ENCODE measurements around the gene APH1A. TPM values are rescaled to one million over a fixed set of nuclear protein-coding genes. Genes with fewer than 3 reads are reported as not detected.

The APH1A gene
- total and polyA plus RNA-seq, 2 of the 13 experiments (the other 11 are each of a cell fraction or from before 2014, with no cell fraction given): 114 to 130 TPM

GRCh38 chr1:150293433-150294253 is 24.8 kb upstream of the APH1A start, which contains the start of gene MRPS21 (continued):
- 0 out of 2 replicates have a peak, but pooled peaks have one; percentile 41 for TF ChIP-seq RFX5 (IDR thresholded peaks at IDR 0.05; ENCODE audit: low read depth, low read length)
- TF ChIP-seq GABPA (IDR thresholded peaks at IDR 0.05; ENCODE audit: low read depth, low read length): peak; percentile 97
- peak; percentile 99 for TF ChIP-seq GABPA (CRISPR knock-in tag; IDR thresholded peaks at IDR 0.05; ENCODE audit: low read depth)
- 0 out of 2 replicates have a peak, but pooled peaks have one; percentile 34 for TF ChIP-seq ZBTB25 (CRISPR knock-in tag; IDR thresholded peaks at IDR 0.05)
- peak; percentile 21; the same call in 1 of the 2 replicates for TF ChIP-seq ZNF160 (CRISPR knock-in tag; IDR thresholded peaks at IDR 0.05)
- TF ChIP-seq ZNF547 (CRISPR knock-in tag; IDR thresholded peaks at IDR 0.05): no peak
- TF ChIP-seq ZNF660 (CRISPR knock-in tag; IDR thresholded peaks at IDR 0.05; ENCODE audit: borderline replicate concordance, low read depth): no peak
- TF ChIP-seq NRL (CRISPR knock-in tag; IDR thresholded peaks at IDR 0.05; ENCODE audit: borderline replicate concordance): peak; percentile 74; the same call in 1 of the 2 replicates
- TF ChIP-seq, protein P1, sequence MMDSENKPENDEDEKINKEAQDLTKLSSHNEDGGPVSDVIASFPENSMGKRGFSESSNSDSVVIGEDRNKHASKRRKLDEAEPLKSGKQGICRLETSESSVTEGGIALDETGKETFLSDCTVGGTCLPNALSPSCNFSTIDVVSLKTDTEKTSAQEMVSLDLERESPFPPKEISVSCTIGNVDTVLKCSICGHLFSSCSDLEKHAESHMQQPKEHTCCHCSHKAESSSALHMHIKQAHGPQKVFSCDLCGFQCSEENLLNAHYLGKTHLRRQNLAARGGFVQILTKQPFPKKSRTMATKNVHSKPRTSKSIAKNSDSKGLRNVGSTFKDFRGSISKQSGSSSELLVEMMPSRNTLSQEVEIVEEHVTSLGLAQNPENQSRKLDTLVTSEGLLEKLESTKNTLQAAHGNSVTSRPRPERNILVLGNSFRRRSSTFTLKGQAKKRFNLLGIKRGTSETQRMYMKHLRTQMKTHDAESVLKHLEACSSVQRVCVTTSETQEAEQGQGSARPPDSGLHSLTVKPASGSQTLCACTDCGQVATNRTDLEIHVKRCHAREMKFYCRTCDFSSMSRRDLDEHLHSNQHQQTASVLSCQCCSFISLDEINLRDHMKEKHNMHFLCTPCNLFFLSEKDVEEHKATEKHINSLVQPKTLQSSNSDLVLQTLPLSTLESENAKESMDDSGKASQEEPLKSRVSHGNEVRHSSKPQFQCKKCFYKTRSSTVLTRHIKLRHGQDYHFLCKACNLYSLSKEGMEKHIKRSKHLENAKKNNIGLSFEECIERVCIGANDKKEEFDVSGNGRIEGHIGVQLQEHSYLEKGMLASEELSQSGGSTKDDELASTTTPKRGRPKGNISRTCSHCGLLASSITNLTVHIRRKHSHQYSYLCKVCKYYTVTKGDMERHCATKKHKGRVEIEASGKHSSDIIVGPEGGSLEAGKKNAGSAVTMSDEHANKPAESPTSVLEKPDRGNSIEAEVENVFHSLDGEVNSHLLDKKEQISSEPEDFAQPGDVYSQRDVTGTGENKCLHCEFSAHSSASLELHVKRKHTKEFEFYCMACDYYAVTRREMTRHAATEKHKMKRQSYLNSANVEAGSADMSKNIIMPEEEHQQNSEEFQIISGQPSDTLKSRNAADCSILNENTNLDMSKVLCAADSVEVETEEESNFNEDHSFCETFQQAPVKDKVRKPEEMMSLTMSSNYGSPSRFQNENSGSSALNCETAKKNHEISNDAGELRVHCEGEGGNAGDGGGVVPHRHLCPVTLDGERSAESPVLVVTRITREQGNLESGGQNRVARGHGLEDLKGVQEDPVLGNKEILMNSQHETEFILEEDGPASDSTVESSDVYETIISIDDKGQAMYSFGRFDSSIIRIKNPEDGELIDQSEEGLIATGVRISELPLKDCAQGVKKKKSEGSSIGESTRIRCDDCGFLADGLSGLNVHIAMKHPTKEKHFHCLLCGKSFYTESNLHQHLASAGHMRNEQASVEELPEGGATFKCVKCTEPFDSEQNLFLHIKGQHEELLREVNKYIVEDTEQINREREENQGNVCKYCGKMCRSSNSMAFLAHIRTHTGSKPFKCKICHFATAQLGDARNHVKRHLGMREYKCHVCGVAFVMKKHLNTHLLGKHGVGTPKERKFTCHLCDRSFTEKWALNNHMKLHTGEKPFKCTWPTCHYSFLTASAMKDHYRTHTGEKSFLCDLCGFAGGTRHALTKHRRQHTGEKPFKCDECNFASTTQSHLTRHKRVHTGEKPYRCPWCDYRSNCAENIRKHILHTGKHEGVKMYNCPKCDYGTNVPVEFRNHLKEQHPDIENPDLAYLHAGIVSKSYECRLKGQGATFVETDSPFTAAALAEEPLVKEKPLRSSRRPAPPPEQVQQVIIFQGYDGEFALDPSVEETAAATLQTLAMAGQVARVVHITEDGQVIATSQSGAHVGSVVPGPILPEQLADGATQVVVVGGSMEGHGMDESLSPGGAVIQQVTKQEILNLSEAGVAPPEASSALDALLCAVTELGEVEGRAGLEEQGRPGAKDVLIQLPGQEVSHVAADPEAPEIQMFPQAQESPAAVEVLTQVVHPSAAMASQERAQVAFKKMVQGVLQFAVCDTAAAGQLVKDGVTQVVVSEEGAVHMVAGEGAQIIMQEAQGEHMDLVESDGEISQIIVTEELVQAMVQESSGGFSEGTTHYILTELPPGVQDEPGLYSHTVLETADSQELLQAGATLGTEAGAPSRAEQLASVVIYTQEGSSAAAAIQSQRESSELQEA (CRISPR knock-in tag; IDR thresholded peaks at IDR 0.05; ENCODE audit: not compliant biosample characterization): no peak
- TF ChIP-seq, protein P2, sequence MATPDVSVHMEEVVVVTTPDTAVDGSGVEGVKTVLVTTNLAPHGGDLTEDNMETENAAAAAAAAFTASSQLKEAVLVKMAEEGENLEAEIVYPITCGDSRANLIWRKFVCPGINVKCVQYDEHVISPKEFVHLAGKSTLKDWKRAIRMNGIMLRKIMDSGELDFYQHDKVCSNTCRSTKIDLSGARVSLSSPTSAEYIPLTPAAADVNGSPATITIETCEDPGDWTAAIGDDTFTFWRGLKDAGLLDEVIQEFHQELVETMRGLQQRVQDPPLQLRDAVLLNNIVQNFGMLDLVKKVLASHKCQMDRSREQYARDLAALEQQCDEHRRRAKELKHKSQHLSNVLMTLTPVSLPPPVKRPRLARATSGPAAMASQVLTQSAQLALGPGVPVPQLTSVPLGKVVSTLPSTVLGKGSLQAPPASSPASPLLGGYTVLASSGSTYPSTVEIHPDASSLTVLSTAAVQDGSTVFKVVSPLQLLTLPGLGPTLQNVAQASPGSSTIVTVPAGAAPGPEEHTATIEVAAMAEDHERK (CRISPR knock-in tag; IDR thresholded peaks at IDR 0.05; ENCODE audit: low read depth): peak; percentile 84
- no peak for TF ChIP-seq RORA (CRISPR knock-in tag; IDR thresholded peaks at IDR 0.05)
- 0 out of 2 replicates have a peak, but pooled peaks have one; percentile 9 for TF ChIP-seq HOMEZ (CRISPR knock-in tag; IDR thresholded peaks at IDR 0.05; ENCODE audit: low read depth)
- TF ChIP-seq, protein P3, sequence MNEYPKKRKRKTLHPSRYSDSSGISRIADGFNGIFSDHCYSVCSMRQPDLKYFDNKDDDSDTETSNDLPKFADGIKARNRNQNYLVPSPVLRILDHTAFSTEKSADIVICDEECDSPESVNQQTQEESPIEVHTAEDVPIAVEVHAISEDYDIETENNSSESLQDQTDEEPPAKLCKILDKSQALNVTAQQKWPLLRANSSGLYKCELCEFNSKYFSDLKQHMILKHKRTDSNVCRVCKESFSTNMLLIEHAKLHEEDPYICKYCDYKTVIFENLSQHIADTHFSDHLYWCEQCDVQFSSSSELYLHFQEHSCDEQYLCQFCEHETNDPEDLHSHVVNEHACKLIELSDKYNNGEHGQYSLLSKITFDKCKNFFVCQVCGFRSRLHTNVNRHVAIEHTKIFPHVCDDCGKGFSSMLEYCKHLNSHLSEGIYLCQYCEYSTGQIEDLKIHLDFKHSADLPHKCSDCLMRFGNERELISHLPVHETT (CRISPR knock-in tag; conservative IDR thresholded peaks at IDR 0.05): no peak; the same call in 1 of the 2 replicates

Measured in HepG2 (cell line).